ENCODE results near the gene HOXC9. TPM values are rescaled to one million over a fixed set of nuclear protein-coding genes. Genes with fewer than 3 reads are reported as not detected.

Gene HOXC9
- polyA plus RNA-seq, 6 donors from 2014 or later: not detected

GRCh38 chr12:54046809-54047159 lies 46.8 kb downstream of the HOXC9 start:
- Mint-ChIP-seq H3K9me3 (peaks cover 0 to 8% (median 0%) of the 10 kb centered on the region in 7 donors), H3K27ac (peak overlapping the region in 2 of 6 donors; percentile 46 to 60), H3K27me3 (peaks cover 95 to 100% (median 99%) of the 10 kb centered on the region in 3 donors), H3K4me3 (peak overlapping the region in 7 of 8 donors; percentile 9 to 85 (median 64)), H3K4me1 (peaks cover 20 to 35% (median 33%) of the 10 kb centered on the region in 3 donors), H3K36me3 (peaks cover 0 to 14% of the 10 kb centered on the region in 2 donors)
- ATAC-seq (ENCODE audit: low read depth in 2 of 2) (no peak), DNase-seq (no peak)

GRCh38 chr12:54047160-54047963 lies 47.4 kb downstream of the HOXC9 start:
- ATAC-seq (ENCODE audit: low read depth in 2 of 2) (peak in 1 of 2 donors; percentile 4), DNase-seq (no peak)
- H3K4me1 Mint-ChIP-seq: peaks cover 26 to 41% (median 36%) of the 10 kb centered on the region in 3 donors
- peak overlapping the region in 7 of 8 donors; percentile 35 to 85 (median 66) for H3K4me3 Mint-ChIP-seq
- H3K27ac Mint-ChIP-seq: peak overlapping the region in 2 of 6 donors; percentile 46 to 91
- H3K27me3 Mint-ChIP-seq: peaks cover 97 to 100% (median 99%) of the 10 kb centered on the region in 3 donors
- H3K9me3 Mint-ChIP-seq: peaks cover 0 to 8% (median 0%) of the 10 kb centered on the region in 7 donors
- peaks cover 0 to 18% of the 10 kb centered on the region in 2 donors for H3K36me3 Mint-ChIP-seq

GRCh38 chr12:54047964-54048303 lies 48.0 kb downstream of the HOXC9 start:
- H3K4me3 Mint-ChIP-seq: peak overlapping the region in 5 of 8 donors; percentile 29 to 81 (median 51)
- H3K4me1 Mint-ChIP-seq: peaks cover 31 to 47% (median 36%) of the 10 kb centered on the region in 3 donors
- DNase-seq: no peak
- H3K36me3 Mint-ChIP-seq: peaks cover 0 to 18% of the 10 kb centered on the region in 2 donors
- ATAC-seq (ENCODE audit: low read depth in 2 of 2): no peak
- H3K27me3 Mint-ChIP-seq: peaks cover 97 to 100% (median 99%) of the 10 kb centered on the region in 3 donors
- peaks cover 0 to 11% (median 0%) of the 10 kb centered on the region in 7 donors for H3K9me3 Mint-ChIP-seq
- no peak overlapping the region for H3K27ac Mint-ChIP-seq

GRCh38 chr12:54048406-54049093 lies 48.6 kb downstream of the HOXC9 start:
- DNase-seq (no peak), ATAC-seq (ENCODE audit: low read depth in 2 of 2) (no peak)
- H3K4me1 Mint-ChIP-seq: peaks cover 35 to 52% (median 36%) of the 10 kb centered on the region in 3 donors
- H3K9me3 Mint-ChIP-seq: peaks cover 0 to 12% (median 0%) of the 10 kb centered on the region in 7 donors
- peak overlapping the region in 3 of 8 donors; percentile 25 to 51 (median 43) for H3K4me3 Mint-ChIP-seq
- peaks cover 0 to 18% of the 10 kb centered on the region in 2 donors for H3K36me3 Mint-ChIP-seq
- H3K27ac Mint-ChIP-seq: peak overlapping the region in 2 of 6 donors; percentile 23 to 62
- H3K27me3 Mint-ChIP-seq: peaks cover 94 to 97% (median 96%) of the 10 kb centered on the region in 3 donors

- ATAC-seq (ENCODE audit: low read depth in 2 of 2): no peak
- peaks cover 36 to 56% (median 39%) of the 10 kb centered on the region in 3 donors for H3K4me1 Mint-ChIP-seq
These were observed 49.1 kb downstream of the HOXC9 start for GRCh38 chr12:54049108-54049507.

GRCh38 chr12:54050482-54050810 lies 50.5 kb downstream of the HOXC9 start:
- Mint-ChIP-seq H3K4me3 (peak overlapping the region in 5 of 8 donors; percentile 5 to 81 (median 56)), H3K27ac (peak overlapping the region in 1 of 6 donors; percentile 76), H3K9me3 (peaks cover 0 to 15% (median 1%) of the 10 kb centered on the region in 7 donors)

More at GRCh38 chr12:54049108-54049507, 49.1 kb downstream of the HOXC9 start:
- H3K27me3 Mint-ChIP-seq: peaks cover 92% of the 10 kb centered on the region in 3 donors
- peaks cover 0 to 15% (median 1%) of the 10 kb centered on the region in 7 donors for H3K9me3 Mint-ChIP-seq
- H3K27ac Mint-ChIP-seq: no peak overlapping the region
- DNase-seq: no peak
- peaks cover 0 to 20% of the 10 kb centered on the region in 2 donors for H3K36me3 Mint-ChIP-seq
- peak overlapping the region in 1 of 8 donors; percentile 3 for H3K4me3 Mint-ChIP-seq

GRCh38 chr12:54051026-54051842 lies 51.3 kb downstream of the HOXC9 start:
- Mint-ChIP-seq H3K27ac (peak overlapping the region in 4 of 6 donors; percentile 13 to 48 (median 28)), H3K4me1 (peaks cover 44 to 64% (median 47%) of the 10 kb centered on the region in 3 donors), H3K27me3 (peaks cover 90 to 91% (median 91%) of the 10 kb centered on the region in 3 donors), H3K9me3 (peaks cover 0 to 15% (median 1%) of the 10 kb centered on the region in 7 donors), H3K36me3 (peaks cover 0 to 24% of the 10 kb centered on the region in 2 donors), H3K4me3 (peak overlapping the region in 5 of 8 donors; percentile 37 to 87 (median 48))
- DNase-seq: no peak
- ATAC-seq (ENCODE audit: low read depth in 2 of 2): no peak

More at GRCh38 chr12:54050482-54050810, 50.5 kb downstream of the HOXC9 start:
- DNase-seq: no peak
- H3K4me1 Mint-ChIP-seq: peaks cover 44 to 64% (median 47%) of the 10 kb centered on the region in 3 donors
- H3K36me3 Mint-ChIP-seq: peaks cover 0 to 26% of the 10 kb centered on the region in 2 donors
- no peak for ATAC-seq (ENCODE audit: low read depth in 2 of 2)
- peaks cover 90 to 91% (median 91%) of the 10 kb centered on the region in 3 donors for H3K27me3 Mint-ChIP-seq

- Mint-ChIP-seq H3K4me1 (peaks cover 37 to 59% (median 46%) of the 10 kb centered on the region in 3 donors), H3K4me3 (peak overlapping the region in 6 of 8 donors; percentile 87 to 95 (median 88)), H3K9me3 (peaks cover 0 to 15% (median 1%) of the 10 kb centered on the region in 7 donors), H3K36me3 (peaks cover 0 to 21% of the 10 kb centered on the region in 2 donors), H3K27me3 (peaks cover 86 to 91% (median 90%) of the 10 kb centered on the region in 3 donors), H3K27ac (peak overlapping the region in 4 of 6 donors; percentile 6 to 76 (median 62))
- ATAC-seq (ENCODE audit: low read depth in 2 of 2): no peak
- no peak for DNase-seq
These were observed 52.0 kb downstream of the HOXC9 start for GRCh38 chr12:54051874-54052437.

- Mint-ChIP-seq H3K27ac (peak overlapping the region in 5 of 6 donors; percentile 72 to 97 (median 87)), H3K9me3 (peaks cover 0 to 15% (median 1%) of the 10 kb centered on the region in 7 donors), H3K36me3 (peaks cover 0 to 21% of the 10 kb centered on the region in 2 donors), H3K4me1 (peaks cover 31 to 53% (median 44%) of the 10 kb centered on the region in 3 donors), H3K27me3 (peaks cover 86 to 91% (median 91%) of the 10 kb centered on the region in 3 donors), H3K4me3 (peak overlapping the region; percentile 81 to 95 (median 90))
- no peak for ATAC-seq (ENCODE audit: low read depth in 2 of 2)
- DNase-seq: no peak
These were observed 52.6 kb downstream of the HOXC9 start for GRCh38 chr12:54052438-54053002.

Measured in naive B cell (primary cell).